GM21360 (cell line): Measurements from ENCODE around the gene PPARA.
"Not testable (repeated sequence)": the region's sequence is repeated elsewhere in the genome, so short reads cannot be mapped to it uniquely, and the experiment has no call there.

ENCODE experiments used
- ATAC-seq: cut with Tn5 transposase; IDR thresholded peaks from one replicate; pipeline ENCODE4 v1.9.1; 2021; ENCODE audit warnings: mild to moderate bottlenecking, moderate library complexity; ENCODE audit not compliant: unreplicated experiment

Gene PPARA

GRCh38 chr22:46165977-46166376, 15.7 kb downstream of the PPARA start:
- ATAC-seq = no peak

GRCh38 chr22:46169628-46170027, 19.3 kb downstream of the PPARA start:
- no peak for ATAC-seq

GRCh38 chr22:46171940-46172339, 21.6 kb downstream of the PPARA start:
- no peak for ATAC-seq

GRCh38 chr22:46172522-46173110, 22.3 kb downstream of the PPARA start:
- no peak for ATAC-seq

- no peak for ATAC-seq
These were observed 22.8 kb downstream of the PPARA start for GRCh38 chr22:46173152-46173551.

GRCh38 chr22:46175631-46176030, 25.3 kb downstream of the PPARA start:
- ATAC-seq = no peak

GRCh38 chr22:46176508-46177003, 26.2 kb downstream of the PPARA start:
- no peak for ATAC-seq

GRCh38 chr22:46178755-46179505, 28.6 kb downstream of the PPARA start:
- no peak for ATAC-seq

GRCh38 chr22:46179748-46180147, 29.4 kb downstream of the PPARA start:
- ATAC-seq = no peak

GRCh38 chr22:46180370-46181137, 30.2 kb downstream of the PPARA start:
- no peak for ATAC-seq

- no peak for ATAC-seq
These were observed 33.4 kb downstream of the PPARA start for GRCh38 chr22:46183733-46184132.

- ATAC-seq = no peak
These were observed 35.0 kb downstream of the PPARA start for GRCh38 chr22:46185283-46185682.

GRCh38 chr22:46187862-46188261, 37.5 kb downstream of the PPARA start:
- ATAC-seq = no peak

GRCh38 chr22:46192210-46192993, 42.1 kb downstream of the PPARA start:
- ATAC-seq = no peak

- no peak for ATAC-seq
These were observed 43.6 kb downstream of the PPARA start for GRCh38 chr22:46193898-46194310.

- ATAC-seq = no peak
These were observed 45.3 kb downstream of the PPARA start for GRCh38 chr22:46195487-46196165.

GRCh38 chr22:46196278-46196677, 46.0 kb downstream of the PPARA start:
- ATAC-seq = no peak

- ATAC-seq = no peak
These were observed 47.9 kb downstream of the PPARA start for GRCh38 chr22:46198274-46198673.

- not testable (repeated sequence) for ATAC-seq
These were observed 48.5 kb downstream of the PPARA start for GRCh38 chr22:46198806-46199205.

GRCh38 chr22:46201059-46201757, 50.9 kb downstream of the PPARA start:
- ATAC-seq = no peak
